Stimulated activated CD8-positive, alpha-beta memory T cell treated with anti-CD3 and anti-CD28 coated beads, Interleukin-4, amount 100 ng/mL, for 4 hours (primary cell): ENCODE data around the gene MTARC1.

ENCODE experiments used
- DNase-seq, 2 donors: peaks; one replicate each; pipeline ENCODE4 v3.0.0-alpha.2; 2020; ENCODE audit warnings: low read depth in 2 of 2, low spot score in 1 of 2

The MTARC1 gene

DNA sequence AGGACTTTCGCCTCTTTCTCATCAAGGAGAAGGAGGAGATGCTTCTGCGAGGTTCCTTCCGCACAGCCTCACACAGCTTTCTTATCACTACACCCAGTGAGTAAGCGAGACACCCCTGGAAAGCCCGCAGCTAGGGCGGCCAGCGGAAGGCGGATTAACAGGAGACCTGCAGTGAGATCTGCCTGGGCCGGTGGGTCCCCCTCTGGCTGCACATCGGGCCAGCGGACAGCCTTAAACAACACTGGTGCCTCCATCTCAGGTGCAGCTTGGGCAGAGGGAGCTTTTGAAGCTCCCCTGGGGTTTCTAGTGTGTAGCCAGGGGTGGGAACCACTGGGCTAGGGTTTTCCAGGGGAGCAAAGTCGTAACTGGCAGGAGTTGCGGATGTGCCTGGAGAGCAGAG is 17.5 kb upstream of the MTARC1 start:
- no peak for DNase-seq

- no peak for DNase-seq
Measured at GRCh38 chr1:220770245-220770913, 16.3 kb upstream of the MTARC1 start.

DNA sequence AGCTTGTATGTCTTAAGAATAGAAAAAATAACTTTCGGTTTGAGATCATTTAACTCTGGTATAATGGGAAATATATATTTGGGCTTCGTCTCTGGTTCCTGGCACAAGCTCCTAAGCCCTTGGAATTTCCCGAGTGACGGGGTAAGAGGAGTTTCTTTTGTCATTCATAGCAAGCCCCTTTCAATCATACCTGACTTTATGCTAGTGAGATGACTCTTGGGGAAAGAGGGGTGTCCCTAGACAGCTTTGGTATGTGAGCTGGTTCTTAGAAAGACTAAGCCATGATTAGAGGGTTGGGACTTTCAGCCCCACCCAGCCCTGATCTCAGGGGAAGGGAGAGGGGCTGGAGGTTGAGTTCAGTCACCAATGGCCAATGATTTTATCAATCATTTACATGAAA is 13.9 kb upstream of the MTARC1 start:
- DNase-seq, result no peak

DNA sequence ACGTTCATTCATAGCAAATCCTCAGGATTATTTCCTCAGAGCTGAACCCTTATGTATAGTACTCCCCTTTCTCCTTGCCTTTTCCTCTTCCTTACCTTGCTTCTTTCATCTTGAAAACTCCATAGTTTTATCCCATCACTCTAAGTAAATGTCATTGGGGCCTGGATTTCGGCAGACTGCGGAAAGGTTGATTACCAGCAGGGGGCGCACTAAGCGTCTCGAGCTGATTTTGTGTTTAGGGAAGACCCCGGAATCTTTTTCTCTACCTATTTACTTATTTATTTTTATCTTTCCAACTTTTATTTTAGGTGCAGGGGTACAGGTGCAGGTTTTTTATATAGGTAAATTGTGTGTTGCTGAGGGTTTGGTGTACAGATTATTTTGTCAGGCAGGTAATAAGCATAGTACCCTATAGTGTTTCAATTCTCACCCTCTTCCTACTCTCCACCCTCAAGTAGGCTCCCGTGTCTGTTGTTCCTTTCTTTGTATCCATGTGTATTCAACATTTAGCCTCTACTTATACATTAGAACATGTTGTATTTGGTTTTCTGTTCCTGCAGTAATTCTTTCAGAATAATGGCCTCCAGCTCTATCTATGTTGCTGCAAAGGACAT is 11.4 kb upstream of the MTARC1 start:
- peak in 1 of 2 donors; percentile 9 for DNase-seq

DNA sequence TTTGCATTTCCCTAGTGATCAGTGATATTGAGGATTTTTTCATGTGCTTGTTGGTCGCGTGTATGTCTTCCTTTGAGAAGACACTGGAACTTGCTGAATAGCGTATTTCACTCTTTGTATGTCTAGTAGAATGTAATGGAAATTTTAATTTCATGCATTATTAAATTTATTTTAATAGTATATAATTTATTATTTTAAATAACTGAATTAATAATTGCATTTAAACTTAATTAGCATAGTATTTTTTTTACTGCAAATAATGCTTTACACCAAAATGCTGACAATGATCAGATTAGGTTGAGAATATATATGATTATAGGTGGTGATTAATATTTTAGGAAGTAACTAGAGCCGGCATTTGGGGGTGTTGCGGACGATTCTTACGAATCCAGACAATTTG is 10.5 kb upstream of the MTARC1 start:
- DNase-seq, result no peak

GRCh38 chr1:220776720-220777326 is 9.9 kb upstream of the MTARC1 start:
- DNase-seq, result peak; percentile 11 to 36

GRCh38 chr1:220783453-220783852 is 3.3 kb upstream of the MTARC1 start:
- DNase-seq, result no peak

- no peak for DNase-seq
Measured at GRCh38 chr1:220784751-220785150, 2.0 kb upstream of the MTARC1 start.

- DNase-seq, result no peak
Measured at GRCh38 chr1:220785166-220786056, 1.3 kb upstream of the MTARC1 start.

GRCh38 chr1:220786057-220786336 is 716 bp upstream of the MTARC1 start:
- no peak for DNase-seq

DNA sequence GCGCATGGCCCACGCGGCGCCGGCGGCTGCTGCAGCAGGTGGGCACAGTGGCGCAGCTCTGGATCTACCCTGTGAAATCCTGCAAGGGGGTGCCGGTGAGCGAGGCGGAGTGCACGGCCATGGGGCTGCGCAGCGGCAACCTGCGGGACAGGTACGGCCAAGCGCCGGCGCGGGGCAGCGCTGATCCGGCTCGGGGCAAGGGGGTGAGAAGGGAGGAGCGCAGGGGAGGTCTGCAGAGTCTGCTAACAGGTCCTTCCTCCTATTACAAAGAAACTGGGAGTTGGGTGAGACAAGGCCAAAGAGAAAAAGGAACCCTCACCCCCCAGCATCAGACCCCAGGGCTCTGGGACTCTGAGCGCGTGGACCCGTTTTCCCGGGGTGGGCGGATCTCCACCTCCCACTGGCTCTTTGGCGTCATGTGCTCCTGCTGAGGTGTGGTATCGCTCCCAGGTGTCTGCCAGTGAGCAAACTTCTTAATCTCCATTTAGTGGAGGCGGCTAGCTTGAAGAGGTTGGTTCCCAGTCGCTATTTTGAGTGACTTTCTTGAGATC is 431 bp downstream of the MTARC1 start:
- no peak for DNase-seq

DNA sequence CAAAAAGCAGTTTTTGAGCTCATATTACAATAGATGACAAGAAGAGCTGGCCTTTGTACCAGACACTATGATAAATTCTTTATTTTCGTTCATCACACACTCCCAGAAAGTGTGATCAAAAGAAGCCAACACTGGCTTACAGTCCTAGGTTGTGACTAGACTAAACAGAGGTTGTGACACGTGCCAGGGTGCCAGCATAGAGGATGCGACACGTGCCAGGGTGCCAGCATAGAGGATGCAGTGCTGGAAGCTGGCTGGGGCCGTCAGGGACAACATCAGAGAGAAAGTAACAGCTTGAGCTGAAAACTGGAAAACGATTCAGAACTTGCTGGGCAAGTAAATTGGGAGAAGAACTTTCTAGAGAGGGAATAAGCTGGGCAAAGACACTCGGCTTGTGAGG is 2.2 kb downstream of the MTARC1 start:
- DNase-seq, result no peak

GRCh38 chr1:220789532-220790147 is 2.9 kb downstream of the MTARC1 start:
- DNase-seq, result no peak

- no peak for DNase-seq
Measured at GRCh38 chr1:220791285-220791684, 4.6 kb downstream of the MTARC1 start.

DNA sequence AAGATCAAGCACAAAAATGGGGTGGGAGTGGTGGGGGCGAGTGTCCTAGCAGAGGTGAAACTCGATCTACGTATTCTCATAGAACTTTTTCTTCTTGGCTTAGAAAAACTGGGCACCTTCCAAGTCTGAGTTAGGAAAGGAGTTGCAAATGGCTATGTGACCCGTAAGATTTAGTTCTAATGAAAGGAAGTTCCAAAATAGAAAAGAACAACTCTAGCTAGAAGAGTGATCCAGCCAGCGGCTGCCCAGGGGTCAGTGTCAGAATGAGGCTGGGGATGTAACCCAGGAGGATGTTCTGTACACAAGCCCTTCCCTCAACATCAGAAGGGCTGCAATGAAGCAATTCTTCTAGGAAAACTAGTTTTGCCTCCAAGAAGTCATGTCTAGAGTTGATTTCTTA is 5.2 kb downstream of the MTARC1 start:
- no peak for DNase-seq

- no peak for DNase-seq
Measured at GRCh38 chr1:220796530-220796929, 9.8 kb downstream of the MTARC1 start.

DNA sequence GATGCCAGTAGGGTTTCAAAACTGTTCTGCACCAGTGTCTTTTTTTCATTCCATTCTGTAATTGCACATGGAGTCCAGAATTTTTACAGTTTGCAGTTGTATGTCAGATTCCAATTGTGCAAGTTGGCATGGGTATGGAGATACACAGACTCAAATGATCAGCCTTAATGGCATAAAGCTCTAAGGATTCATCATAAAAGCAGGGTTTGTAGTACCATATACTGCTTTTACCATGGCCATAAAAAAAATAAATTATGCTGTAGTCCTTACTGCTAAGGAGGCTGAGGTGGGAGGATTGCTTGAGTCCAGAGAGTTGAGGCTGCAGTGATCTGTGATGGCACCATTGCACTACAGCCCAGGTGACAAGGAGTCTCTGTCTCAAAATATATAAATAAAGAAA is 10.3 kb downstream of the MTARC1 start:
- DNase-seq, result no peak

DNA sequence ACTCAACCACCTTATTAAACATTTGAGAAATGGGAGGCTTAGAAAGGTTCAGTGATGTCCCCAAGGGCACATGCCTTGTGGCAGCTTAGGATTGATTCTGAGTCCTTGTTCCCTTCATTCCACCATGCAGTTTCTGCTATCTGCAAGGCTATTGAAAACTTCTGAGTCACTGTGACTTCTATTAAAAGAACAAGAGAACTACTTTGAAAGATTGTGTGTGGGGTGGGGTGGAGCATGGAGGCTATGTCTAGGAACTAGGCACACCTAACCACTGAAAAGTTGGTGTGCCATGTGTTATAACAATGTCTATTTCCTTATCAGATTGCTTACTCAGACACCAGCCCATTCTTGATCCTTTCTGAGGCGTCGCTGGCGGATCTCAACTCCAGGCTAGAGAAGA is 10.8 kb downstream of the MTARC1 start:
- DNase-seq, result no peak

GRCh38 chr1:220798338-220798737 is 11.6 kb downstream of the MTARC1 start:
- DNase-seq, result no peak

GRCh38 chr1:220800262-220800661 is 13.5 kb downstream of the MTARC1 start:
- no peak for DNase-seq
